Measurements from ENCODE around the gene DR1.
A peak's percentile ranks its signal among the peaks of the same experiment; 100 is the strongest.

Gene DR1

DNA sequence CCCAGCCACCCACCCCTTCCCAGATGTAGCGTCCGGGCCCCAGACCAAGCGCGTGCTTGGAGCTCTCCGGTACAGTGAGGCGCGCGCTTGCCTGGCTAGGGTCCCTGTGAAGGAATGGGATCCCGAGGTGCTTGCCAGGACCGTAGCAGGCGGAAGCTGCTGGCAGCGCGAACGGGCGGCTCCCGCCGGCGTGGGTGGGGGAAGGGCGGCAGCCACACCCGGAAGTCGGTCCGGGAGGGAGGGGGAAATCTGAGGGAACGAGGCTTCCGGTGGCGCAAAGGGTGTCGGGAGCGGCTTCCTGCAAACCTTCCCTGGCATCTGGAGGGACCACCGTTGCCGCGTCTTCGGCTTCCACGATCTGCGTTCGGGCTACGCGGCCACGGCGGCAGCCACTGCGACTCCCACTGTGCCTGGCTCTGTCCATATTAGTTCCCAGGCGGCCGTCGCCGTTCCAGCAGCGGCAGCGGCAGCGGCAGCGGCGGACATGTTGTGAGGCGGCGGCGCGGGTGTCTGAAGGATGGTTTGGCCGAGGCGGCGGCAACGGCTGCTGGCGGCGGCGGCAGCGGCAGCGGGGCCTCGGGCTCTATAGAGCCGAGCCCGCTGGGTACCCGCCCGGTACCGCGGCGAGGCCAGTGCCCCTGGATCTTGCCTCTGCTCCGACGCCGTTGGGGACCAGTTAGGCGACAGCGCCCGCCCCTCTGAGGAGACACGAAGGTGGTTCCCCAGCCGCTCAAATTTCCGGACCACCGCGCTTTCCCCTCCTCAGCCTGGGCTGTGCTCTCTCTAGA is at the start of gene DR1:
DR1 (plus strand) TSS at position 275 of the 788 bp plus-strand sequence. CDS start 739 bp downstream, outside the sequence.
- DNase-seq (ENCODE audit: low read depth in 2 of 2) = peak; percentile 71 to 87

DNA sequence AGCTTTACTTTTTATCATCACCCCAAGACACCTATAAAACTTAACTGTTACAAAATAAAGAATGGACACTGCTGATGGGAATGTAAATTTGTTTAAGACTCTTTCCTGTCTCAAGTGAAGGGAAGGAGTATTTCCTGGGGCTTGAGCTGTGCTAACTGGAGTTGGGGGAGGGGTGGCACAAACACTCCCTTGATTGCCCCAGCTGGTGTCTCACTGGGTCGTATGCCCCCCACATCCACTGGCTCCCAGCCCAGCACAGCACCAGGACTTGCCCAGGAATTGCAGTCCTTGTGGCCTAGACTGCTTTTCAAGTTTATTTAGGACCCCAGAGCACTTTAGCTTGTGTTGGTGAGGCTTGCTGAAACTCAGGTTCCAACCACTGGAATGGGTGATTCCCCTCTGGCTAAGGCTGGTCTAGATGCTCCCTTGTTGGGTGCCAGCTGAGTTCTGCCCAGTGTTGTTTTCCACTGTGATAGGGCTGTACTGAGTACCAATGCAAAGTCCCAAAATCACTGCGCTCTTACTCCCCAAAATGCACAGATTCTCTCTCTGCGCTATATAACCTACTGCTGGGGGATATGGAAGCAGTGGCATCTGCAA is 49.1 kb upstream of the DR1 start:
- DNase-seq (ENCODE audit: low read depth in 2 of 2) = no peak

DNA sequence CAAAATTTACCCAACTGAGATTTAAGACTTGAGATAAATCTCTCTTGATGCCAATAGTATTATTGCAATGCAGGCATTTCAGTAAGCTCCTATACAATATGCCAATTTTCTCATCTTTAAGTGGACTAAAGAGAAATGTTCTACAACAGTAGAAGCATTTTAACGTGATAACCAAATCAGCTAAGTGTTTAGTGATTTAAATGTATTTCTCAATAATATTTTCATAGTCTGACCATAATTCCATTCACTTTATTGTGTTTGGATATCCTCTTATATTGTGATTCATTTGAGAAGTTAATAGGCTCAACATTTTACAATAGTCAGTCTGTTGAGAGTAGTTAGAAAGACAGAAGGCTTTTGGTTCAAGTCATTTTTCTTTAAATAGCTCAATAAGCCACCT is 44.6 kb upstream of the DR1 start:
- no peak for DNase-seq (ENCODE audit: low read depth in 2 of 2)

DNA sequence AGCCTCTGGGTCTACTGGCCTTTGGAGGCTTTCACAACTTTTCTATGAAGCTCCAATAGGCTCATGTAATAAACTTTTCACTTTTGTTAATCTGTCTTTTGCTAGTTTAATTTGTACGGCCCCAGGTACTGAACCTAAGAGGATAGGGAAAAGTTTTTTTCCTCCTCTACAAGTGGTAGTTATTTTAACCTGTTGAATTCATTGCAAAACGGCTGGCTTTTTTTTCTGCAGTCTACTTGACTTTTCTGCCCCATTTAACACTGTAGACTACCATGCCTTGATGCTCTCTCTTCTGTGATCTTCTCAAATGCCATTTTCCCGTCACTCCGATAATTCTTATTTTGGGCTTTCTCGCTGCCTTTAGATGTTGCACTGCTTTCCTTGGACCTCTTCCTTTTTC is 43.6 kb upstream of the DR1 start:
- DNase-seq (ENCODE audit: low read depth in 2 of 2) = no peak

DNA sequence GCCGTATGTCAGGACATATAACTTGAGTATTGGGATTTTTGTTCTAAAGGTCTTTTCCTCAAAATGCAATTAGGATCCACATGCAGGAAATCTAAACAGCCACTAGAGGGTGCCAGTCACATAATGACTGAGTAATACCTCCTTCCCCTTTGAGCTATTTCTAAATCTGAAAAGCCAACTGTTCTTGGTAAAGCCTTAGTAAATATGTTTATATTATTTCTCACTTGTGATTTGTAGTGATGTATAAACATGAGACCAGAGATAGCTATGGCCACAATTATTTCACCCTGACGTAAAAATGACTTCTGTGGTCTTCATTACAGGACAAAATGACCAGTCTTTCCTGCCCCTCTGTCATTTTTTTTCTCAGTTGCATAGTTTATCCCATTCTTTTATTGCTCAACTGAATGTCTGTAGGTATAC is 41.0 kb upstream of the DR1 start:
- DNase-seq (ENCODE audit: low read depth in 2 of 2) = peak in 1 of 2 donors; percentile 10

DNA sequence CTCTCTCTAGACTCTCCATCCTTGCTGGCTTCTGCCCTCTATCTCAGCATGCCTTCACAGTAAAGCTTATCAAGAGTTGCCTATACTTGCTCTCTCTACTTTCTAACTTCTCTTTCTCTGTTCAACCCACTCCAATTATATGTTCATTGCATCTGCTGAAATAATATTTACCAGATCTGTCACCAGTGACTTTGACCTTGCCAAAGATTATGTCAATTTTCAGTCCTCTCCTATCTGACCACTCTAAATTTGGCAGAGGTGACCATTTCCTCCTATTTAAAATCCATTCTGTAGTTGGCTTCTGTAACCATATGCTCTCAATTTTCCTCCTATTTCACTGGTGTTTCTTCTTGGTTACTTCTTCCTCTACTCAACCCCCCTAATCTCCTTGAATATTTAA is 38.8 kb upstream of the DR1 start:
- DNase-seq (ENCODE audit: low read depth in 2 of 2) = no peak

DNA sequence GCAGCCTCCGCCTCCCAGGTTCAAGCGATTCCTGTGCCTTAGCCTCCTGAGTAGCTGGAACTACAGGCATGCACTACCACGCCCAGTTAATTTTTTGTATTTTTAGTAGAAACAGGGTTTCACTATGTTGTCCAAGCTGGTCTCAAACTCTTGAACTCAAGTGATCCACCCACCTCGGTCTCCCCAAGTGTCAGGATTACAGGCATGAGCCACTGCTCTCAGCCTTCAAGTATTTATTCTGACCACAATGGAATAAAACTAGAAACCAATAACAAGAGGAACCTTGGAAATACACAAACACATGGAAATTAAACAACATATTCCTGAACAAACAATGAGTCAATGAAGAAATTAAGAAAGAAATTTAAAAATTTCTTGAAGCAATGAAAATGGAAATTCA is 32.7 kb upstream of the DR1 start:
- DNase-seq (ENCODE audit: low read depth in 2 of 2) = no peak

DNA sequence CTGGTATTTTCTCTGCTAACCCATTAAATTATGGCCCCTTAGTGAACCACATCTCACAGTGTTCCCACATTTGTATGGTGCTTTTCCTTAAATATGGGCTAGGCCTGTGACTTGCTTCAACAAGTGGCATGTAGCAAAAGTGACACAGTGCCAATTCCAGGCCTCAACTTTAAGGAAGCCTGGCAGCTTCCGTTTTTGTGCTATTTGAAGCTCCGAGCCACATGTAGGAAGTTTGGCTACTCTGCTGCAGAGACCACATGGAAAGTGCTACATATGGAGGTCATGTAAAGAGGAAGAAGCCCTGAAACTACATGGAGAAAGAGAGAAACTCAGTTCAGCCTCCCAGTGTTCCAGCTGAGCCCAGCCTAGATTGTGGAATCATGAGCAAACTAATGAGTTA is 28.5 kb upstream of the DR1 start:
- DNase-seq (ENCODE audit: low read depth in 2 of 2) = no peak

DNA sequence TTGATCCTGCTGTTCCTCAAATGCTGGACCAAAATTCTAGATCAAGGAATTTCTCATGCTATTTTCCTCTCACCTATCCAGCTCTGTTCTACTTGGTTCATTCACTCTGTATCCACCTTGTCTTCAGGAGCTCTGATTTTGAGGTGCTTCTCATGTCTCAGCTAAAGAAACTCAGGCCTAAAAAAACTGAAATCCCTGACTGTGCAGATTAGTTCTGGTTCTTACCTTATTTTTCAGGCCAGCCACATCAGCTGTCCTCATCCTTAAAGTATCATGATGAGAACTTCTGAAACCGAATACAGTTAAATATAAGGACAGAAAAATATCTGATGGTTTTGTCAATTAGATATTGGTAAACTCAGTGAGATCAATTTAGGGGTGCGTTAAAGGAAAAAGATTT is 27.8 kb upstream of the DR1 start:
- DNase-seq (ENCODE audit: low read depth in 2 of 2) = no peak

DNA sequence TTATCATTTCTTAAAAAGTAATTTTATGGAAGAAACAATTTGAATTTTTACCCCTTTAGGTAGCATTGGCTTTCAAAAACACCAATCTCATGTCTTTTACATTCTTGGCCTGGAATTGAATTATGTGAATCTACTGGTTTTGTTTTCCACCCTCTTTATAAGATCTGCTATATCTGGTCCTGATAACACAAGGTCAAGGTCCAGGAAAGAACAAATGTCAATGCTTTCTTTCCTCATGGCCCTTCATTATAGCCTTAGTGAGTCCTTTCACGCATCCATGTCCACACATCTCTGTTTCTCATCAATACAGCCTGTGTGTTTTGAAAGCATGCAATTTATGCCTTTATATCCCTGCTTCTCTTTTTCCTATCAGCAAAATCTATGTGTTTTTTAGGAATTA is 24.0 kb upstream of the DR1 start:
- DNase-seq (ENCODE audit: low read depth in 2 of 2) = no peak

DNA sequence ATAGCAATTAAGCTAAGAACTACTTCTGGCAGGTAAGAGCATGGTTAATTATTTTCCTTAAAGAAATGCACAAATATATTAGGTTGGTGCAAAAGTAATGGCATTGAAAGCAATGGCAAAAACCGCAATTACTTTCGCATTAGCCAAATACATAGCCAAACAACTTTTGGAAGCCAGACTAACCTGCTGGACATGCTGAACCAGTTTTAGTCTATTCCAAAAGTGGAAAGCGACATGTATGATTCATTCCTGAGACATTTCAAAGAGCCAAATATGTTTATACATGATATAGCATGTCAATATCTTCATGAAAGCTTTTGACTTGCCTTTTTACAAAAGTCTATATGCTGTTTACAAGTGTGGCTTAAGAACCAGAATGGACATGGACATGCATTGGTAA is 23.4 kb upstream of the DR1 start:
- no peak for DNase-seq (ENCODE audit: low read depth in 2 of 2)

DNA sequence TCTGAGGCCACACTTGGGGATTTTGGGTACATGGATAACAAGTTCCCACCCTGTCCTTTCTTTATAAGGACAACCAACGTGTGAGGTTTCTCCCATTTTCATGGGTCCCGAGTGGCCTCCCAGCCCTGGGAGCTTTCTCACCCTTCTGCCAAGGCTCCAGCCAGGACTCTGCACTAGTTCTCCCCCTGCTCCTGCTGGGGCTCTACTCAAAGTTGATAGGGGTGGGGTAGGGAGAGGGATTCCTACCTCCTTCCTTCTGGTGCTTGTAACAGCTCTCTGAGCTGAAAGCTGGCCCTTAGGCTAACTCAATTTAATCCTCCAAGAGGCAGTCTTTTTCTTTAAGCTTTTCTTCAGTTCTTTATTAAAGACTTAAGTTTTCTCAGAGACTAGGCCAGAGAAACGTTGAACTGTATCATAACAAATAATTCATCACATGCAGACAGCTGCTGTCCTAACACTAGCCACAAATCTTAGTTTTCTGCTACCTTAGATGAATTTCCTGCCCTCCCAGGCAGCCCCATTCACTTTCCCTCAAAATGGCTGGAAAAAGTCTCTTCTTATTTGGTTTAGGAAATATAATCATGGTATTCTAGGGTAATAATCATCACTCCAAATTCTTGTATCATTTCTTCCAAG is 22.4 kb upstream of the DR1 start:
- DNase-seq (ENCODE audit: low read depth in 2 of 2) = no peak

DNA sequence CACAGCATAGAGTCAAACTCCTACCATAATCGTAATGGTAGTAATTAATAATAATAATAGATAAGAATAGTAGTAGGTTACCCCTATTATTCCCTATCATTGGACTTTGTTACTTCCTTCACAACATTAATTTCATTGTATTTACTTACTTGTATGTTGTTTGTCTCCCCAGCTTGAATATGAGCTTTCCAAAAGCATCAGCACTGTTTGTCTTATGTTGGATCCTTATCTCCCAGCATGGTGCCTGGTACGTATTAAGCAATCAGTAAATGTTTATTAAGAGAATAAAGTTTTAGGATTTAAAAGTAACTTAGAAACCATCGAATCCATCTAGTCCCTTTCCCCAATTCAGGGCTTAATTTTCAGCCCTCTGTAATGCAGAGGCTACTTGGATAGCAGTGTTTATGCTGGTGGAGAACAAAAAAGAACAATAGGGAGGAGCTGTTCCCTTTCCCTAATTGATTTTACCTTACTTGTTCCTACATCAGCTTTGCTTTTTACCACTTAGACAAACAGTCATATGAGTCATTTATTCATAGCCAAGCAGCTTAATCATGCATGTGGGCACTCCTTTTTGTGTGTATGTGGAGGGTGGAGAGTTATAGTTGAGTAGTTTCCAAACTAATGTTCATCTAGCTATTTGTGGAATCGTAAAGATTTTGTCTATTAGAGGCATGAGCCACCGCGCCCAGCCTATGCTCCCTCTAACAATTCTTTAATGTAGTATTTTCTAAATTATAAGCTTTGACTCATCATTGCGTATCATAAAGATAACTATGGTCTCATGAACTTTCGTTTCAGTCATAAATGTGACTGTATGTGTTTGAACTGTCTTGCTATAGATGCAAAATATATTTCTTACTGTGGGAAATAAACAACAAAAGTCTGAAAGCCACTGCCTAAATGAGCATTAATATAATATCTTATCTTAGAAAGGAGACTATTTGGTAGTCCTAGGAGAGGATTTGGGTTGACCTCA is 20.9 kb upstream of the DR1 start:
- DNase-seq (ENCODE audit: low read depth in 2 of 2) = no peak

DNA sequence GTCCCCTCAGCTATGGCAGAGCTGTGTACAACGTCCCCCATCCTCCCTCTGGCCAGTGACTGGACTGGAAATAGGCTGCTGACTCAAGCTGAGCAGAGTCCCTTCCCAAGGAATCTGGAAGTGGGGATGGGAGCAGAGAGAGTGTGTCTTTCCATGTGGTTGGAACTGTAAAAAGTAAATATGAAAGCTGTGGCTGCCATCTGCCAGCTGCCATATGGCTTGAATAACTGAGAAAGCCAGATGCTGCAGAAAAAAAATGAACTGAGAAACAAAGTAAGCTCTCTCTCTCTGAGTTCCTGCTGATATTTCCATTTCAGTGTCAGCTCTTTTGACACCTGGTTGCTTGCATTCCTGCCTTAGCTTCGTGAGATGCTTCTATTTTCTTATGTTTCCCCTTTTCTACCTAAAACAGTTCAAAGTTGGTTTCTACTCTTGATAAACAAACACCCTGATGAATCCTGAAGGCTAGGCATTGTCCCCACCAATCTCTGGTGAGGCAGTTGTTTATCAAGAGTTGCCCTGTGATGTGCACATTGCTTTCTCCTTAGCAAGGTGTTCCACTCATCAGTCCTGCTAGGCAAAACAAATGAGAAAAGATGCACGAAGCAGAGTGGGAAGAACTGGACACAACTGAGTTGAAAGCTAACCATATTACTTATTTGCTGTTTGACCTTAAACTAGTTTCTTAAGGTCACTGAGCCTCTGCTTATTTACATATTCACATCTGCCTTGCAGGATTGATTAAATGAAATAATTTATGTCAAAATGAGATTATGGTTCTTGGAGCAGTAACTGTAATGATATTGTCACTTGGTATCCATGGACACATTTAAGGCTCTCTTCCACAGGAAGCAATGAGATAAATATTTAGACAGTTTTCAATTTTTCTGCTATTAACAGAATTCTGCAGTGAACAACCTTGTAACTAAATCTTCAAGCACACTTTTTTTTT is 16.6 kb upstream of the DR1 start:
- no peak for DNase-seq (ENCODE audit: low read depth in 2 of 2)

DNA sequence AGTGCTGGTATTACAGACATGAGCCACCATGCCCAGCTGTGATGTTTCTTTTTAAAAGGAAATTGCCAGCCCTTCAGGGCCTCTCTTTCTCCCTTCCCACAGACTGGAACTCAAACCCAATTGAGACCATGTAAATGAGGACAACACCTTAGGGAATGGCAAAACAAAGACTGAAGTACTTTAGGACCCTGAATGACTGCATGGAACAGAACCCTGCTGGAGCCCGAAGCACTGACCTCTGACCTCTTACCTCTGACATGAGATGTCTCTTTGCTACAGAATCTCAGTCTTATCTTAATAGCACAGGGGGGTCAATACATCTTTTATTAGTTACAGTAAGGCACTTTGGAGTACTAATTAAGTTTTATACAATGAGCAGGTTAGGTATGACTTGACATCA is 15.5 kb upstream of the DR1 start:
- no peak for DNase-seq (ENCODE audit: low read depth in 2 of 2)

DNA sequence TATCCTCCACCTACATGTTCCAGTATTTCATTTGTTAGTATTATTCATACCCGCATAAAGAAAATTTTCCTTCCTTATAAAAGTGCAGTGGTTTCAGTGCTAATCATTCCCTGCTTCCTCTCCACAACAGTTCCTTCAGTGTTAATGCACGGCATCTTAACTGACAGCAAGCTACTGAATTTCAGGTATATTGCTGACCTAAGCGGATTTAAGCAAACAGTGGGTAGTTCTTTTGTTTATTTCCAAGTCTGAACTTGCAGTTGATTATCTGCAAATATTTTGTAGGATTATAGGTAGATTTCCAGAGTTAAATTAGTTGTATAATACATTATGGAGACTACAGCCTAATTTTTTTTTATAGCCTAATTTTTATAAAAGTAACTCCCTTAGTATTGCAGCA is 15.1 kb upstream of the DR1 start:
- DNase-seq (ENCODE audit: low read depth in 2 of 2) = no peak

DNA sequence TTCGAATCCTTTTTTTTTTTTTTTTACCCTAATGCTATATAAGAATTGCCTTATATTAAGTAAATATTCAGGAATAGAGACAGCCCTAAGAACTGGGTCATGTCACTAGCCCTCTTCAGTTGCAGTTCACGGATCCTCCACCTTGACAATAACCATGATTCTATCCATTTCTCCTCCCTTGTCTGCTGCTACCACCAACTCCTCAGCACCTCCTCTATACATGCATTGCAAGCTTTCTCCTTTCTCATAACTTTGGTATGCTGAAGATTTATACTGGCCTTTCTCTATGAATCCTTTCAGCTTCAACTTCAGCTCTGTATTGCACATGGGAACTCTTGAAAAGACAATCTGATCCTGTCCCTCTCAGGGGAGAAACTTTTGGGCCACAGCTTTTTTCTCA is 14.3 kb upstream of the DR1 start:
- no peak for DNase-seq (ENCODE audit: low read depth in 2 of 2)

DNA sequence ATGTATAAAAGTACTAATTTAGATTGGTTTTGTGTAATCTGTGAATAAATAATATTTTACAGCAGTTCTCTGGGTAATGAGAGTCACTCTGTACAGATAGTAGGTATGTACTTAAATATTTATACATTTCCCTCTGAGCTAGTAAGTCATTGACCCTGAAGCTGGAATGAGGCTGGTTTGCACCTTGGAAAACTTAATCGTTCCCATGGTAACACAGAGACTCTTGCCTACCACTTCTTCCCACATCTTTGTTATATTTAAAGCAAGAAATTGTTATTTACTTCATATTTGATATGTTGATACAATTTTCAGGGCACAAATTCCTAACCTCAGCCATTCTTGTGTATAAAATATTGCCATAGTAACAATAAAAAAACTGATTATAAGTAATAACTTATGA is 13.3 kb upstream of the DR1 start:
- no peak for DNase-seq (ENCODE audit: low read depth in 2 of 2)

DNA sequence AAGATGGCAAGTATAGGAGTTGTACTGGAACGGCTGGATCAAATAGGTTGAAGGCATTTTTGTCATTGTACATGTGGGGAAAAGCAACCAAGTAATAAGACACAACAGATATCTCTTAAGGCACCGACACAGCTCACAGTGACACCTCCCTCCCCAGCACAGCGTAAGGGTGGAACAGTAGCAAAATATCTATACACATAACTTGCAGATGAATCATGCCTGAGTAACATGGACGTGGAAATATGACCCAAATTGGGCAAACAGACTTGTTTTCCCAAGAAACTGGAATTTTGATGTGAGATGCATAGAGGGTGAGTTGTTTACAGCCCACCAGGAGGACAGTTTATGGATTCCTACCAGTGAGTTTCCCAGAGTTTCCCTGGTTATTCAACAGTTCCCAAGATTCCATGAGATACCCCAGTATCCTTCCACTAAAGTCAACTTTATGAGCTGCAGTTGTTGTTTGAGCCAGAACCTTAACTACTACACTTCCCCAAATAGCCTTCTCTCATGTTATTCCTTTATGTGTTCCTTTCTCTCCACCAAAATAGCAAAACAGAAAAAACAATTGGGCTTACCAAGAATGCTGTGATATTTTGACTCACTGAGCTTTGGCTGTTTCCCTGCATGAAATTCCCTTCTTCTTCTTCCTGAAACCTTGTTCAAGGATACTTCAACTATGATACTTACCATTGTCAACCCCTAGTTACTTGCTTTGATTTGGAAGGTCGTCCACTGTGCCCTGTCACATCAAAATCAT is 7.1 kb upstream of the DR1 start:
- no peak for DNase-seq (ENCODE audit: low read depth in 2 of 2)

DNA sequence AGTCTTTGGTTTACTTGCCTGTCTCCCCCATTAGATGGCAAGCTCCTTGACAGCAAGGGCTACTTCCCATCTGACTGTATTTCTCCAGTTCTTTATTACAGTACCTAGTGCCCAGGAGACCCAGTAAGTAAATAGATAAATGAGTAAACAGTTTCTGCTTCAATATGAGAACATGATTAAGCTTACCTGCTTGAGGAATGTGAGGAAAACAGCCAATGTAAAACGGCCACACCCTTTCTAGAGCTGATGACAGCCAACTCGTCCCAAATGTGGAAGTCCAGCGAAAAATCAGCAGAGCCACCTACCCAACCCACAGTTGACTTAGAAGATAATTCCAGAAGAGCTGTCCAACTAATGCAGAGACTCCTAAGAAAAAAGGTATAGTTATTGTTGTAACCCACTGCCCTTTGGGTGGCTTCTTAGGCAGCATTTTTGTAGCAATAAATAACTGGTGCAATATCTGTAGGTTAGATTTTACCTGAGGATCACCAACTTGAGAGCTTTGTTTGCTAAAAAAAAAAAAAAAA is 6.5 kb upstream of the DR1 start:
- DNase-seq (ENCODE audit: low read depth in 2 of 2) = no peak

All from stimulated activated CD4-positive, alpha-beta T cell treated with anti-CD3 and anti-CD28 coated beads, Interleukin-1b, Interleukin-23, amount 100 ng/mL, for 1 hour (primary cell).